Pons (tissue), 1 donor: ENCODE data around the gene SH3PXD2B.

Source experiments
- DNase-seq: peaks from one replicate; pipeline ENCODE4 v3.0.0-alpha.2; 2016; ENCODE audit warnings: low spot score

Gene SH3PXD2B

GRCh38 chr5:172453206-172453985, 929 bp downstream of the SH3PXD2B start:
- no peak for DNase-seq

- DNase-seq, result peak; percentile 80
Observed at GRCh38 chr5:172452398-172453205, 1.7 kb downstream of the SH3PXD2B start.

- no peak for DNase-seq
Observed at GRCh38 chr5:172451771-172452197, 2.5 kb downstream of the SH3PXD2B start.

- no peak for DNase-seq
Observed at GRCh38 chr5:172450861-172451695, 3.2 kb downstream of the SH3PXD2B start.

- DNase-seq, result no peak
Observed at GRCh38 chr5:172450453-172450852, 3.9 kb downstream of the SH3PXD2B start.

GRCh38 chr5:172448999-172449398, 5.3 kb downstream of the SH3PXD2B start:
- DNase-seq, result no peak

- no peak for DNase-seq
Observed at GRCh38 chr5:172447646-172448365, 6.5 kb downstream of the SH3PXD2B start.

- DNase-seq, result no peak
Observed at GRCh38 chr5:172446336-172447051, 7.8 kb downstream of the SH3PXD2B start.

GRCh38 chr5:172445866-172446265, 8.5 kb downstream of the SH3PXD2B start:
- DNase-seq, result no peak

- DNase-seq, result no peak
Observed at GRCh38 chr5:172444626-172445365, 9.5 kb downstream of the SH3PXD2B start.

- no peak for DNase-seq
Observed at GRCh38 chr5:172444110-172444510, 10.2 kb downstream of the SH3PXD2B start.

- DNase-seq, result peak; percentile 72
Observed at GRCh38 chr5:172443441-172444109, 10.8 kb downstream of the SH3PXD2B start.

- DNase-seq, result no peak
Observed at GRCh38 chr5:172442592-172442991, 11.7 kb downstream of the SH3PXD2B start.

GRCh38 chr5:172441262-172441751, 13.0 kb downstream of the SH3PXD2B start:
- DNase-seq, result peak; percentile 74

GRCh38 chr5:172440486-172440885, 13.8 kb downstream of the SH3PXD2B start:
- no peak for DNase-seq

- DNase-seq, result no peak
Observed at GRCh38 chr5:172439785-172440477, 14.4 kb downstream of the SH3PXD2B start.

- DNase-seq, result peak; percentile 94
Observed at GRCh38 chr5:172438319-172438668, 16.0 kb downstream of the SH3PXD2B start.

GRCh38 chr5:172437445-172438318, 16.6 kb downstream of the SH3PXD2B start:
- DNase-seq, result peak; percentile 76
